ENCODE measurements around the gene CA12.

The CA12 gene

DNA sequence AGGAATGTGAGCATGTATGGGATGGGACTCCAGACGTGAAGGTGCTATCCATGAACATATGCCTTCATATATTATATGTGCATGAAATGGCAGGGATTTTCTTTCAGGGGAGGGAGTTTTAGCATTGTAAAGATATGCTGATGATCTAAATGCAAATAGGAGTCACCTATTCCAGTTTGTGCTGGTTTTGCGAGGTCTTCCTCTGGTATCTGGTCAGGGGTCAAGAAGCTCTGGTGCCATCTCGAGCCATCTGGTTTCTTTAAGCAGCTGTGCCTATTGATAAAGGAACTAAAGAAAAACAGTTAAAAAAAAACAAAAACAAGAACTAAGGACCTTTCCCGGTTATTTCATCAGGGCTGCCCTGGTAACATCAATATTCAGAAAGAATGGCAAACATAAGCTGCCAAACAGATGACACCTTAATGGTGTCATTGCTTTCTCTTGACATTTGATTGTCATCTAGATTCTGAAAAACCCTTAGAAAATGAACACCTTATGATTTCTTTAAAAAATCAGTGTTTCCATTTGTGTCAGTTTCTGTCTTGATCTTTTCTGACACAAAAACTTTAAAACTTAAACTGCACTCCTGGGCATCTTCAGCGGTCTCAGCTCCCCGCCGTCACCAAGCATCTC is 81.6 kb downstream of the CA12 start:
- no peak overlapping the region for H3K4me3 ChIP-seq (ENCODE audit: low read length)
- no peak for DNase-seq (ENCODE audit: low read depth)
- TF ChIP-seq, protein P1, sequence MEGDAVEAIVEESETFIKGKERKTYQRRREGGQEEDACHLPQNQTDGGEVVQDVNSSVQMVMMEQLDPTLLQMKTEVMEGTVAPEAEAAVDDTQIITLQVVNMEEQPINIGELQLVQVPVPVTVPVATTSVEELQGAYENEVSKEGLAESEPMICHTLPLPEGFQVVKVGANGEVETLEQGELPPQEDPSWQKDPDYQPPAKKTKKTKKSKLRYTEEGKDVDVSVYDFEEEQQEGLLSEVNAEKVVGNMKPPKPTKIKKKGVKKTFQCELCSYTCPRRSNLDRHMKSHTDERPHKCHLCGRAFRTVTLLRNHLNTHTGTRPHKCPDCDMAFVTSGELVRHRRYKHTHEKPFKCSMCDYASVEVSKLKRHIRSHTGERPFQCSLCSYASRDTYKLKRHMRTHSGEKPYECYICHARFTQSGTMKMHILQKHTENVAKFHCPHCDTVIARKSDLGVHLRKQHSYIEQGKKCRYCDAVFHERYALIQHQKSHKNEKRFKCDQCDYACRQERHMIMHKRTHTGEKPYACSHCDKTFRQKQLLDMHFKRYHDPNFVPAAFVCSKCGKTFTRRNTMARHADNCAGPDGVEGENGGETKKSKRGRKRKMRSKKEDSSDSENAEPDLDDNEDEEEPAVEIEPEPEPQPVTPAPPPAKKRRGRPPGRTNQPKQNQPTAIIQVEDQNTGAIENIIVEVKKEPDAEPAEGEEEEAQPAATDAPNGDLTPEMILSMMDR (IDR thresholded peaks at IDR 0.05; ENCODE audit: insufficient read depth, low read depth, low read length, missing control alignments), result no peak

DNA sequence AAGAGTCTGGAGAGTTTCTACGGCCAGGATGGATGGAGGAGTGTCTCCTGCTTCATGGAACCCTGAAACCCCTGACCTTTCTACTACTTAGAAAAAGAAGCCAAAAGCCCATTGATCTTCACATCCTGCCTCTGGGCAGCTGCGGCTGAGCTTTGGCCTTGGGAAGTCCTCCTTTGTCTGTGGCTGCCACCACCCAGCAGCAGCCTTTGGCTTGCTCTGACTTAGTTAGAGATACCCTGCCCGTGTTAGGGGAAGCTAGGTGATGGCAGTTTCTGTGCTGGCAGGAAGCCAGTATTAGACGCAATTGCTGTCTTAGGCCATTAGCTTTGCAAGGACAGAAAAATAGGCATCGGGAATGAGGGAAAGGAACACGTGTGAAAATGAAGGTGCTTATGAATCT is 85.5 kb downstream of the CA12 start:
- no peak overlapping the region for H3K4me3 ChIP-seq (ENCODE audit: low read length)
- no peak for DNase-seq (ENCODE audit: low read depth)
- TF ChIP-seq, protein P1 (IDR thresholded peaks at IDR 0.05; ENCODE audit: insufficient read depth, low read depth, low read length, missing control alignments), result no peak

DNA sequence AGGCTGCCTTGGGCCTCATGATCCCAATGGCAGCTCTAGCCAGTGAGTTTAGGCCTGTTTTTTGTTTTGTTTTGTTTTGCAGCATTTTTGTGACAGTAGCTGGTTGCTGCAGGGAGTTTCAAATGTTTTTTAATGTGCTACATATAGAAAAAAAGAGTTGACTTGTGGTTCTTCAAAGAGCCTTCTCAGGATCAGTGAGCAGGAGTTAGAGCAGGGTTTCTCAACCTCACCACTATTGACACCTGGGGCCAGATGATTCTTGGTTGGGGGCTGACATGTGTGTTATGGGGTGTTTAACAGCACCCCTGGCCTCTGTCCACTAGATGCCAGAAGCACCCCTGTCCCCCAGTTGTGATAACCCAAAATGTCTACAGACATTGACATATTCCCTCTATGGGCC is 86.3 kb downstream of the CA12 start:
- no peak overlapping the region for H3K4me3 ChIP-seq (ENCODE audit: low read length)
- TF ChIP-seq, protein P1 (IDR thresholded peaks at IDR 0.05; ENCODE audit: insufficient read depth, low read depth, low read length, missing control alignments), result no peak
- DNase-seq (ENCODE audit: low read depth), result no peak

DNA sequence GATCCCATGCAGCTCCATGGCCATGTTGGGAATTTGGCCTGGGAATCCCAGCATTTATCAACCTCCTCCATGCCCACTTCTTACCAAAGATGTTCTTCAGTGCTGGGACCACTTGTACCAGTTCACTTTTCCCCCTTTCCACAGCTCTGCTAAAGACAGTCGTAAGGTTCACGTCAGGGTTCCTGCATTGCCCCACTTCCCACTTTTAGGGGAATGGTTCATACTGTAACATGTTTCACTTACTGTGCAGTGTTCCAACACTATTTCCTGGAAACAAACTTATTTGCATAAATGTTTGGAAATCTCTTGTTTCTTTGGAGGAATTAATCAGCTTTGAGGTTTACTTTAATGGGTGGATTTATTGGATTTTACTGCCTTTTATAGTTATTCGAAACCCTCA is 87.3 kb downstream of the CA12 start:
- DNase-seq (ENCODE audit: low read depth), result no peak
- TF ChIP-seq, protein P1 (IDR thresholded peaks at IDR 0.05; ENCODE audit: insufficient read depth, low read depth, low read length, missing control alignments), result no peak
- H3K4me3 ChIP-seq (ENCODE audit: low read length), result no peak overlapping the region

DNA sequence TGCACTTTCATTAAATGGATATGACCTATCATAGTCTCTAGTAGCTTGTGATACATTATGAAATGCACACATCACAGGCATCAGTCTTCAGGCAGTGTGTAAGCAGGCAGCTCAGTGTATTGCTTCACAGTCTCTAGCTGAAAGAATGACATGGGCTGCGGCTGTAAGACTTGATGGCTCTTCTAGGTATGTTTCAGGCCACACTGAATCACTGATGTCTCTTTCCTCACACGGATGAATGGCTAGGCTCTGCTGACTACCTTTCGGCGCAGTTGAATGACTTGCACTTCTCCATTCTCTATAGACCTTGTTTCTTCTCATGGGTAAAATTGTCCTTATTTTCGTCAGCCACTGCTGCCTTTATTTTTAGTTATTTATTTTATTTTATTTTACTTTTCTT is 88.9 kb downstream of the CA12 start:
- TF ChIP-seq, protein P1 (IDR thresholded peaks at IDR 0.05; ENCODE audit: insufficient read depth, low read depth, low read length, missing control alignments), result no peak
- DNase-seq (ENCODE audit: low read depth), result peak; percentile 55

DNA sequence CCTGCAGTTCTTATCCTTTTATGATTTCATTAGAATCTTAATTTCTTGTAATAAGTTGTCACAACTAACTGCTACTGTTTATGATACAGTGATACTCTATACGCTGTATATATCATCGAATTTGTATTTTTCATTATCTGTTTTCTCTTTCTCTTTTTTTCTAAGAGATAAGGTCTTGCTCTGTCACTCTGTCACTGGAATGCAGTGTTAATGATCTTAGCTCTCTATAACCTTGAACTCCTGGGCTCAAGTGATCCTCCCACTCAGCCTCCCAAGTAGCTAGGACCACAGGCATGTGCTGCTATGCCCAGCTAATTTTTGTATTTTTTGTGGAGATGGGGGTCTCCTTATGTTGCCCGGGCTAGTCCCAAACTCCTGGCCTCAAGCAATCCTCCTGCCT is 89.4 kb downstream of the CA12 start:
- TF ChIP-seq, protein P1 (IDR thresholded peaks at IDR 0.05; ENCODE audit: insufficient read depth, low read depth, low read length, missing control alignments), result no peak
- DNase-seq (ENCODE audit: low read depth), result no peak
- no peak overlapping the region for H3K4me3 ChIP-seq (ENCODE audit: low read length)

More for the DNA sequence above, 88.9 kb downstream of the CA12 start:
- no peak overlapping the region for H3K4me3 ChIP-seq (ENCODE audit: low read length)

DNA sequence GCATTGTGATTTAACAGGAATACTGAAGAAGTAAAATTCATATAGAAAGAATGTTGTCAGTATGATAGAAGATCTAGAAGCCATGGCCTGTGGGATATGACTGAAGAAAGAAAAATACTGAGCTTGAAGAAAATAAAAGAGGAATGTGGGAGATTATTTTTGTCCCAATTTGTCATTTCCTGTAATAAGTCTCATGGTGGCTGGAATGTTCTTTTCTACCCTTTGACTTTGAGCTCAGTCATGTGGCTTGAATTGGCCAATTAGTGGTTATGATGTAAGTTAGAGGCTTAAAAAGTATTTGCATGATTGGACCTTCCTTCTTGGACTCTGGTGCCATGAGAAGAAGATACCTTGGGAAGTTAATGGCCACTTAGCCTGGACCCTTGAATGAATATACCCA is 90.1 kb downstream of the CA12 start:
- DNase-seq (ENCODE audit: low read depth), result peak; percentile 30
- TF ChIP-seq, protein P1 (IDR thresholded peaks at IDR 0.05; ENCODE audit: insufficient read depth, low read depth, low read length, missing control alignments), result no peak
- H3K4me3 ChIP-seq (ENCODE audit: low read length), result no peak overlapping the region
